ENCODE results near the gene GPR82.
"Not testable (repeated sequence)": the region's sequence is repeated elsewhere in the genome, so short reads cannot be mapped to it uniquely, and the experiment has no call there.

GPR82 gene

GRCh38 chrX:41716767-41717473 lies 7.1 kb upstream of the GPR82 start:
- in situ Hi-C loops (cut with HindIII; ENCODE audit: low pct_ligation_motif_present, low pct_unique_long_range_greater_than_20kb, low sequenced_read_pairs): no loop called here
- DNase-seq: no peak

DNA sequence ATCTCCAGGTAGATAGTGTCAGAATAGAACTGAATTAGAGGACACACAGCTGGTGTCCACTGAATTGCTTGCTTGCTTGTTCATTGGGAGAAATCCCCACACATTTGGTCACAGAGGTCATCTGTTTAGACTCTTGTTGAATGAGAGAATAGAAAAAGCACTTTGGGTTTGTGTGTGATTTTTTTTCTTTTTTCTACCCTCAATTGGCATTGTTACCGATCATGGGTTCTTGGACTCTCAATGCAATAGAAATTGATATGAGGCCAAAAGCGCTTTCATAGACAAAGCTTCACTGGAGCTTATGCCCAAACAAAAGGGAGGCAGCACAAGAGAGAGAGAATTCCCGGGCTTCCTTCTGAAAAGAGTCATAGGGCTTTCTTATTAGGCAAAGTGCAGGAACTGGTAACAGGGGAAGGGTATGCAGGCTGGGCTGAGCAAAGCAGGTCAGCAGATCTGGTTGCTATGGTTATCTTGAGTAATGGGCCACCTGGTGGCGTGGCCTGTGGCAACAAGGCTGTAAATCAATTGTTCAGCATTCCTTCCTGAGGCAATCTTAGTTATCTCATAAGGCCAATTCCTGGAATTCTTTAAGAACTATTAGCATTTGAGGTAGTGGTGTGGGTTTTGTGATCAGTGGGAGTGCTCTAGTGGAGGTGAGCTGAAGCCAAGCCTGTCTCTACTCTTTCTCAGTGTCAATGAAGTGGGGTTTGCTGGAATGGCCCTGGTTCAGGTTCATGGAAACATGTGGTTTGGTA lies 5.3 kb upstream of the GPR82 start:
- in situ Hi-C loops (cut with HindIII; ENCODE audit: low pct_ligation_motif_present, low pct_unique_long_range_greater_than_20kb, low sequenced_read_pairs): no loop called here
- peak; percentile 0 for DNase-seq

DNA sequence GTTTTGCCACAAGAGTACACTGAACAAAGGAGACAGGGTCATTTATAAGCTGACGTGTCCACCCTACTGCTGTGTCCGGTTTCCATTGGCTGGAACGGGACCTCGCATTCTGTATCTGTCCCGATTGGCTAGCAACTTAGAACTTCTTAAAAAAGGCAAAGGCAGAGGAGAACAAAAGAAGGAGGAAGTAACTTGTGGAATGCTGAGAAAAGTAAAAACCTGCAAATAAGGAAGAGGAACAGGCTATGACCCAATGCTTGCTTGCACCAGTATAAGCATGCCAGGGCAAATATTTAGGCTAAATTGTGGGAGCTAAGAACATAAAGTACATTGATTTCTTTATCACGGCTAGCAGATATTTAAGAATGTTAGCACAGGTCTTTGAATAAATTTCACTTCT lies 4.4 kb upstream of the GPR82 start:
- in situ Hi-C loops (cut with HindIII; ENCODE audit: low pct_ligation_motif_present, low pct_unique_long_range_greater_than_20kb, low sequenced_read_pairs); DNase-seq: not testable (repeated sequence)

- no peak for DNase-seq
- in situ Hi-C loops (cut with HindIII; ENCODE audit: low pct_ligation_motif_present, low pct_unique_long_range_greater_than_20kb, low sequenced_read_pairs): no loop called here
These were observed 3.7 kb upstream of the GPR82 start for GRCh38 chrX:41720125-41720779.

DNA sequence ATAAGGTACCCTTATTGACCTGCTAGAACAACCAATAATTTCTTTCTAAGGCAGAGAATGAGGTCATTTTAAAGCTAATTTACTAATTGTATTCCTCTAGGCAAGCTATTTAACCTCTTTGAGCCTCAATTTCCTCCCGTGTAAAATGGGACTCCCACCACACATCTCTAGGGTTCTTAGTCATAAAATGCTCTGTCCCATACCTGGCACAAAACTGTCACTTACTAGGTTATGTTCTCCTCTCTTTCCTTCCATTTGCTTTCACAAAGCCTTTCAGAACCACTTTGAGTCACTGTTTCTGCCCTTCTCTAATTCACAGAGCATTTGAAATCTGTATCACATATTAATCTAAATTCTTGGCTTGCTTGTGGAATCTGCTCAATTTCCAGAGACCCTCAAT lies 2.4 kb upstream of the GPR82 start:
- in situ Hi-C loops (cut with HindIII; ENCODE audit: low pct_ligation_motif_present, low pct_unique_long_range_greater_than_20kb, low sequenced_read_pairs): no loop called here
- no peak for DNase-seq

- in situ Hi-C loops (cut with HindIII; ENCODE audit: low pct_ligation_motif_present, low pct_unique_long_range_greater_than_20kb, low sequenced_read_pairs): no loop called here
- no peak for DNase-seq
These were observed 1.8 kb upstream of the GPR82 start for GRCh38 chrX:41722214-41722613.

DNA sequence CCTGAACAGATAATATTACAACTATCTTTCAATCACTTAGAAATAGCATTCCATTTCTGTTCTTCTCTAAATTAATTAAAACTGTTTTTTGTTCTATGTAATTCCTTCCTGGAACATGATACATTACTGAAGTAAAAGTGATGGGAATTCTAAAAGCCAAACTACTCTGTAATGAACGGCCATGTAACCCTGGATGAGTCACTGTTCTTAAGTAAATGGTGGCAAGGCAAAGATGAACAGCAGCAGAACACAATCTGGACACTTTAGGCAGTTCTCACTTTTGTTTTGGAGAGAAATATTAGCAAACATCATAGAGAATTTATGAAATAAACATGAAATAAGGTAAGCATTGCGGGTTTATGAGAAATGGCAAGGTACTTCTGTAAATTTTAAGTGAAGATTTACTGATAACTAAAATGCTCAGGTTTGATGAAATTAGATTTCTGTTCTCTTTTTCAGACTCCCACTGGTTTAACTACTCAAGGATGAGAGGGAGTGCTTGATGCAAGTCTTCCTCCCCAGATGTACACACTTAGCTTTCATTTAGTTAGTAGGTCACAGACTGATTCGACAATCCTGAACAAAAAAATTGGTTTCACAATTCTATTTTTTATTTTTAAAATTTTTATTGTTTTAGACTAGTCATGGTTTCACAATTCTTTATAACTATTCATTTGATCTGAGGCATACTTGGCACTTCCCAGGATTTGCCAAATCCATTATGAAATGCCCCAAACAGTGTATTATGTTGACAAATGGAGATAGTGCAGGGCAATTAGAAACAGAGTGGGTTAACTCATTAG lies 964 bp upstream of the GPR82 start:
- in situ Hi-C loops (cut with HindIII; ENCODE audit: low pct_ligation_motif_present, low pct_unique_long_range_greater_than_20kb, low sequenced_read_pairs): no loop called here
- DNase-seq: no peak

DNA sequence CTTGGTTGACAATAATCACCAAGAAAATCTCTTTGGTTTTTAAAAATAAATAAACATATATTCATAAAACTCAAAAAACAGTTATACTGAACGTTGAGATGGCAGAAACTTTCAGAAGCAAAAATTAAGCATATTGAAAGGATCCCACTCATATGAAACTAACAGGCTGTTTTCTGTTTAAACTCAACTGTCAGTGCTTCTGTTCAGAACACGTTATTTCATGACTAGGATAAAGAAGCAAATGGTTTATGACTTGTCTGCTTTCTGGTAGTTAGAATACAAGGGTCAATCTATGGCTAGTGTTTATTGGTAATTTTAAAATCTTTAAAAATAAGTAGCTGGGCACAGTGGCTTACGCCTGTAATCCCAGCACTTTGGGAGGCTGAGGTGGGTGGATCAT lies 4.1 kb downstream of the GPR82 start:
- no peak for DNase-seq
- in situ Hi-C loops (cut with HindIII; ENCODE audit: low pct_ligation_motif_present, low pct_unique_long_range_greater_than_20kb, low sequenced_read_pairs): no loop called here

DNA sequence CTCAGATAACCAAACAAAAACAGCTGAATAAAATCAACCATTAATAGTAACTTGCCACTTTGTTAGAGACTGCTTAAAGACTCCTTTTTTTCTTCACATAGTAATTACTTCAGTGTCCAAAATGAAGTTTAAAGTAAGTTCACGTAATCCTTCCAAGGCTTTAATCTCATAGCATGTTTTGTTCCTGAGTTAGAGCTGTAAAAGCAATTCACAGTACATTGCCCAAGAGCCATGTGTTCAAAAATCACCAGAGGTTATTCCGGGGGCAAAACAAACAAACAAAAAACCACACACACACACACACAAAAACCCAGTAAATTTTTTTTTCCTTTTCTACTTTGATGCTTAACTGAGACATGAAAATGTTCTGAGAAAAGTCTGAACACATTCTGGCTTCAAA lies 6.1 kb downstream of the GPR82 start:
- no peak for DNase-seq
- in situ Hi-C loops (cut with HindIII; ENCODE audit: low pct_ligation_motif_present, low pct_unique_long_range_greater_than_20kb, low sequenced_read_pairs): no loop called here

- in situ Hi-C loops (cut with HindIII; ENCODE audit: low pct_ligation_motif_present, low pct_unique_long_range_greater_than_20kb, low sequenced_read_pairs): no loop called here
- DNase-seq: no peak
These were observed 8.3 kb downstream of the GPR82 start for GRCh38 chrX:41732260-41732659.

- DNase-seq: no peak
- in situ Hi-C loops (cut with HindIII; ENCODE audit: low pct_ligation_motif_present, low pct_unique_long_range_greater_than_20kb, low sequenced_read_pairs): no loop called here
These were observed 10.0 kb downstream of the GPR82 start for GRCh38 chrX:41733939-41734338.

GRCh38 chrX:41734530-41734929 lies 10.5 kb downstream of the GPR82 start:
- peak; percentile 2 for DNase-seq
- in situ Hi-C loops (cut with HindIII; ENCODE audit: low pct_ligation_motif_present, low pct_unique_long_range_greater_than_20kb, low sequenced_read_pairs): no loop called here

DNA sequence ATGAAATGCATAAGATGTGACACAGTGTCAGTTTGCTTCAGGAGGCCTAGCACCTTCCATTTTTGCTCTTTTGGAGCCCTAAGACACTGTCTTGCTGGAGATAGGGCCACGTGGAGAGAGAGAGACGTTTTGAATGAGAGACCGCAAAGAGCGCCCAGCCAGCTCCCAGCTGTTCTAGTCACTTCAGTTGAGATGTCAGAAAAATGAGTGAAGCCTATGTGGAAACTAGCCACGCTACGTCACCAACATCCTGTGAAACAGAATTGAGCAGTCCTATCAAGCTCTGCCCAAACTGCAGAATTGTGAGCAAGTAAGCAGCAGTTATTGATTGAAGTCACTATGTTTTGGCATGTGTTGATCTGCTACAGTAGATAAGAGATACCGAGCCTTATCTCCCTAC lies 13.1 kb downstream of the GPR82 start:
- in situ Hi-C loops (cut with HindIII; ENCODE audit: low pct_ligation_motif_present, low pct_unique_long_range_greater_than_20kb, low sequenced_read_pairs): no loop called here
- DNase-seq: no peak

- in situ Hi-C loops (cut with HindIII; ENCODE audit: low pct_ligation_motif_present, low pct_unique_long_range_greater_than_20kb, low sequenced_read_pairs): no loop called here
- DNase-seq: no peak
These were observed 15.9 kb downstream of the GPR82 start for GRCh38 chrX:41739871-41740270.

GRCh38 chrX:41750716-41751115 lies 26.7 kb downstream of the GPR82 start:
- in situ Hi-C loops (cut with HindIII; ENCODE audit: low pct_ligation_motif_present, low pct_unique_long_range_greater_than_20kb, low sequenced_read_pairs): no loop called here

GRCh38 chrX:41758401-41758800 lies 34.4 kb downstream of the GPR82 start:
- no peak for DNase-seq
- in situ Hi-C loops (cut with HindIII; ENCODE audit: low pct_ligation_motif_present, low pct_unique_long_range_greater_than_20kb, low sequenced_read_pairs): no loop called here

More at GRCh38 chrX:41750716-41751115, 26.7 kb downstream of the GPR82 start:
- DNase-seq: no peak

- in situ Hi-C loops (cut with HindIII; ENCODE audit: low pct_ligation_motif_present, low pct_unique_long_range_greater_than_20kb, low sequenced_read_pairs): no loop called here
- DNase-seq: peak; percentile 28
These were observed 35.8 kb downstream of the GPR82 start for GRCh38 chrX:41759817-41760216.

DNA sequence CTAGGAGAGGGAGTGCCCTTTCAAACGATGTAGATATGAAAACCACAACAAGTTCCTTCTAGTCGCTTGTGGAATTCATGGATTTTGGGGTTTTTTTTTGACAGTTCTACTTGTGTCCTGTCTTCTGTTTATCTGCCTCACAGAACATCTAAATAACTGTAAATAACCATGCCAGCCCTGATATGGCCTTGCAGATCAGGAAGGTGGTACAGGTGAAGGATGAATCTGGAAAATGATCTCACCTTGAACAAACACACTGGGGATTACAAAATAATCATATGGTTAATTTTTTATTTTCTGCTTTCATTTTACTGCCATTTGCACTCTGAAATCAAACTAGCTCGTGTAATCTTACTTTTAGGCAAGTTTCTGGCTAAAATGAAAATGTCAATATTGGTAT lies 37.2 kb downstream of the GPR82 start:
- no peak for DNase-seq
- in situ Hi-C loops (cut with HindIII; ENCODE audit: low pct_ligation_motif_present, low pct_unique_long_range_greater_than_20kb, low sequenced_read_pairs): no loop called here

- in situ Hi-C loops (cut with HindIII; ENCODE audit: low pct_ligation_motif_present, low pct_unique_long_range_greater_than_20kb, low sequenced_read_pairs): no loop called here
- DNase-seq: no peak
These were observed 37.7 kb downstream of the GPR82 start for GRCh38 chrX:41761702-41762101.

Measured in ACHN (cell line).